ENCODE data around the gene LHFPL3.

GRCh38 chr7:104794589-104794988 lies 466.2 kb downstream of the LHFPL3 start:
- TF ChIP-seq CTCF (IDR thresholded peaks at IDR 0.05; ENCODE audit: low read length) (no peak), EZH2phosphoT487 (IDR thresholded peaks at IDR 0.05; ENCODE audit: low read length) (no peak), EZH2 (optimal IDR thresholded peaks at IDR 0.05; ENCODE audit: low read depth, low read length) (no peak)
